Measurements from ENCODE around the gene VMA21. TPM values are rescaled to one million over a fixed set of nuclear protein-coding genes. Genes with fewer than 3 reads are reported as not detected.

VMA21 gene
- total RNA-seq, 1 donor from 2014 or later = 30.7 TPM

Other genes with a start within 250 kb of the VMA21 start
- gene GPR50, start 220.6 kb upstream of the VMA21 start, total RNA-seq = not detected
- not detected for gene PASD1, start 166.5 kb downstream of the VMA21 start, total RNA-seq

Measured in tongue (tissue), 1 donor.